SK-N-SH (cell line): ENCODE results near the gene ATP8A2. TPM values are rescaled to one million over a fixed set of nuclear protein-coding genes. Genes with fewer than 3 reads are reported as not detected.

Experiments used
- CTCF ChIA-PET: fragments of 300-600, 350-600 bp; formaldehyde crosslinking; extraction: SDS; loops from one replicate; lab custom pipeline; 2021; lab: Yijun Ruan, JAX
- POLR2A ChIA-PET: fragments of 350-600 bp; sonication (Branson Sonifier 250); formaldehyde crosslinking; extraction: SDS; loops from one replicate; lab custom pipeline; 2020; ENCODE audit warnings: antibody characterized with exemption, inconsistent platforms; lab: Yijun Ruan, JAX
- DNase-seq: peaks from one replicate; pipeline ENCODE4 v3.0.0; 2012
- H2AFZ ChIP-seq: fragments of 200-600 bp; sonication (generic); 2 replicates; pipeline ENCODE4 v1.8.1; 2016; ENCODE audit warnings: antibody characterized with exemption, mild to moderate bottlenecking, low read depth
- H3F3A ChIP-seq: fragments of 200-600 bp; sonication (generic); replicated peaks from 2 replicates; pipeline ENCODE3; 2016; ENCODE audit warnings: antibody characterized with exemption, mild to moderate bottlenecking; ENCODE audit not compliant: insufficient read depth
- H3K27ac ChIP-seq, 2 experiments: fragments of 200-500 bp in 1 of 2; fragments of 200-600 bp in 1 of 2; sonication (Bioruptor generic) in 1 of 2; sonication (generic), shearing (Covaris generic) in 1 of 2; 2 replicates each; pipeline versions ENCODE4 v1.5.1 to v1.6.1; 2014 to 2016; ENCODE audit warnings: low read depth in 2 of 2, inconsistent platforms in 1 of 2, low read length in 1 of 2, mild to moderate bottlenecking in 1 of 2, mixed read lengths in 1 of 2
- H3K27me3 ChIP-seq: fragments of 200-600 bp; sonication (generic), shearing (Covaris generic); 2 replicates; pipeline ENCODE4 v1.6.1; 2016; ENCODE audit warnings: mixed run types; ENCODE audit not compliant: insufficient read depth
- H3K36me3 ChIP-seq, 2 experiments: fragments of 200-500 bp in 1 of 2; fragments of 200-600 bp in 1 of 2; sonication (Bioruptor generic) in 1 of 2; sonication (generic) in 1 of 2; replicated peaks in 1 of 2; 2 replicates each; pipeline versions ENCODE3 to v1.5.1; 2014 to 2016; ENCODE audit warnings: low read length in 1 of 2, mild to moderate bottlenecking in 1 of 2; ENCODE audit not compliant: insufficient read depth in 2 of 2, control insufficient read depth in 1 of 2
- H3K4me1 ChIP-seq, 2 experiments: fragments of 200-500 bp in 1 of 2; fragments of 200-600 bp in 1 of 2; sonication (Bioruptor generic) in 1 of 2; sonication (generic), shearing (Covaris generic) in 1 of 2; 2 replicates each; pipeline versions ENCODE4 v1.5.1 to v1.6.1; 2014 to 2016; ENCODE audit warnings: low read depth in 1 of 2, low read length in 1 of 2, mixed run types in 1 of 2; ENCODE audit not compliant: insufficient read depth in 2 of 2, control insufficient read depth in 1 of 2
- H3K4me2 ChIP-seq: fragments of 200-600 bp; sonication (generic), shearing (Covaris generic); 2 replicates; pipeline ENCODE4 v1.6.1; 2017; ENCODE audit warnings: mixed run types
- H3K4me3 ChIP-seq, 2 experiments: fragments of 200-500 bp in 1 of 2; fragments of 200-600 bp in 1 of 2; sonication (Bioruptor generic) in 1 of 2; sonication (generic), shearing (Covaris generic) in 1 of 2; 2 replicates each; pipeline versions ENCODE4 v1.5.1 to v1.8.1; 2014 to 2016; ENCODE audit warnings: low read depth in 2 of 2, inconsistent platforms in 1 of 2, low read length in 1 of 2, mild to moderate bottlenecking in 1 of 2, mixed read lengths in 1 of 2, moderate library complexity in 1 of 2
- H3K79me2 ChIP-seq: fragments of 200-600 bp; sonication (generic); 2 replicates; pipeline ENCODE4 v1.8.1; 2017; ENCODE audit warnings: mild to moderate bottlenecking; ENCODE audit not compliant: insufficient read depth
- H3K9ac ChIP-seq: fragments of 200-600 bp; sonication (generic); 2 replicates; pipeline ENCODE4 v1.6.1; 2017; ENCODE audit warnings: mixed run types
- H3K9me2 ChIP-seq: fragments of 200-600 bp; sonication (generic); 2 replicates; pipeline ENCODE4 v1.6.1; 2017; ENCODE audit warnings: mixed run types
- H3K9me3 ChIP-seq: fragments of 200-600 bp; sonication (generic); 2 replicates; pipeline ENCODE4 v1.6.1; 2017; ENCODE audit warnings: mixed run types, mild to moderate bottlenecking, moderate library complexity
- H4K20me1 ChIP-seq: fragments of 200-600 bp; sonication (generic); 2 replicates; pipeline ENCODE4 v1.6.1; 2017; ENCODE audit warnings: mild to moderate bottlenecking, mixed run types; ENCODE audit not compliant: insufficient read depth
- JUND ChIP-seq: IDR thresholded peaks from 2 replicates; pipeline ENCODE4 v1.4.0; 2012
- MEF2A ChIP-seq: IDR thresholded peaks from 2 replicates; pipeline ENCODE4 v1.4.0; 2012; ENCODE audit warnings: low read depth, borderline replicate concordance
- MXI1 ChIP-seq: IDR thresholded peaks from 2 replicates; pipeline ENCODE4 v1.6.1; 2012; ENCODE audit warnings: mild to moderate bottlenecking, low read depth, low read length, improper control_type of control experiment
- POLR2AphosphoS5 ChIP-seq: IDR thresholded peaks from 2 replicates; pipeline ENCODE4 v1.6.1; 2012; ENCODE audit warnings: low read depth, low read length
- RAD21 ChIP-seq: IDR thresholded peaks from 2 replicates; pipeline ENCODE4 v1.6.1; 2012; ENCODE audit warnings: mild to moderate bottlenecking, low read length
- RCOR1 ChIP-seq: fragments of 150-350 bp; IDR thresholded peaks from 2 replicates; pipeline ENCODE4 v1.6.1; 2017; ENCODE audit warnings: antibody characterized with exemption, low read length
- SIN3A ChIP-seq: IDR thresholded peaks from 2 replicates; pipeline ENCODE4 v1.6.1; 2012; ENCODE audit warnings: low read depth, mild to moderate bottlenecking, low read length, moderate library complexity, borderline replicate concordance
- TAF1 ChIP-seq: IDR thresholded peaks from 2 replicates; pipeline ENCODE4 v1.6.1; 2012; ENCODE audit warnings: low read depth, mild to moderate bottlenecking, low read length, moderate library complexity, borderline replicate concordance
- TCF12 ChIP-seq: IDR thresholded peaks from 2 replicates; pipeline ENCODE4 v1.4.0; 2012
- WGBS: methylation state at CpG from one replicate; pipeline ENCODE4 v1.1.6; 2017; ENCODE audit warnings: low lambda C conversion rate; 5-methylcytosine and 5-hydroxymethylcytosine counted together
- polyA plus RNA-seq, 3 experiments: library from polyadenylated mRNA; depleted of rRNA; stranded (reverse); fragments of >200 nt; gene quantifications; 2 replicates each; pipeline ENCODE4 v1.2.3, GENCODE V29; 2012
- TF ChIP-seq, protein P1 (sequence below): IDR thresholded peaks from 2 replicates; pipeline ENCODE4; 2012
- TF ChIP-seq, protein P2 (sequence below): fragments of 200-600 bp; sonication (generic); IDR thresholded peaks from 2 replicates; pipeline ENCODE4 v1.6.1; 2017; ENCODE audit warnings: antibody characterized with exemption, mild to moderate bottlenecking, moderate library complexity
- TF ChIP-seq, protein P3 (sequence below): IDR thresholded peaks from 2 replicates; pipeline ENCODE4 v1.6.1; 2012; ENCODE audit warnings: mild to moderate bottlenecking, low read depth, low read length, moderate library complexity
- TF ChIP-seq, protein P4 (sequence below): IDR thresholded peaks from 2 replicates; pipeline ENCODE4 v1.4.0; 2012; ENCODE audit warnings: low read depth, borderline replicate concordance

Gene ATP8A2
- polyA plus RNA-seq, 1 of the 3 experiments (the other 2 are of a cell fraction), result 0.02 TPM

DNA sequence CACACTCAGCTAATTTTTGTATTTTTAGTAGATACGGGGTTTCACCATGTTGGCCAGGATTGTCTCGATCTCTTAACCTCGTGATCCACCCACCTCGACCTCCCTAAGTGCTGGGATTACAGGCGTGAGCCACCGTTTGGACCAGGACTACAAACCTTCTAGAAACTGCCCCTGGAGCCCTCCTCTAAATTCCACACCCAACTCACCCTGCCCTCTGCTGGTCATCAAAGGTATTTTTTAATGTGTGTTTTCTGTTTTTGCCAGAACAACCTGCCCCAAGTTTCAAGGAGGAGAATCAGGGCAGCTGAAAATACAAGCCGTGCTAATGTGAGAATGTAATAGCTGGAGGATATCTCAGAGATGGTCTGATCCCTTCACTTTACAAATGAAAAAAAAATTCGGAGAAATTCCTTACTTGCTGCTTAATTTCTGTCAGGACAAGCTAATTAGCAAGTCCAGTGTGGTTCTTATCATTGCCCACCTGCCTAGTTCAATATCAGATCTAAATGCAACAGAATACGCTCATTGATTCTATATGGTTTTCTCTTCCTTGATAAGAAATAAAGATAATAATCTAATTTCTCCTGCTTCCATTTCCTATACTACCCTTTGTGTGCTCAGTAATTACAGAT, 4.1 kb downstream of the ATP8A2 start (continued):
- no peak for TF ChIP-seq MXI1
- no peak for TF ChIP-seq JUND

DNA sequence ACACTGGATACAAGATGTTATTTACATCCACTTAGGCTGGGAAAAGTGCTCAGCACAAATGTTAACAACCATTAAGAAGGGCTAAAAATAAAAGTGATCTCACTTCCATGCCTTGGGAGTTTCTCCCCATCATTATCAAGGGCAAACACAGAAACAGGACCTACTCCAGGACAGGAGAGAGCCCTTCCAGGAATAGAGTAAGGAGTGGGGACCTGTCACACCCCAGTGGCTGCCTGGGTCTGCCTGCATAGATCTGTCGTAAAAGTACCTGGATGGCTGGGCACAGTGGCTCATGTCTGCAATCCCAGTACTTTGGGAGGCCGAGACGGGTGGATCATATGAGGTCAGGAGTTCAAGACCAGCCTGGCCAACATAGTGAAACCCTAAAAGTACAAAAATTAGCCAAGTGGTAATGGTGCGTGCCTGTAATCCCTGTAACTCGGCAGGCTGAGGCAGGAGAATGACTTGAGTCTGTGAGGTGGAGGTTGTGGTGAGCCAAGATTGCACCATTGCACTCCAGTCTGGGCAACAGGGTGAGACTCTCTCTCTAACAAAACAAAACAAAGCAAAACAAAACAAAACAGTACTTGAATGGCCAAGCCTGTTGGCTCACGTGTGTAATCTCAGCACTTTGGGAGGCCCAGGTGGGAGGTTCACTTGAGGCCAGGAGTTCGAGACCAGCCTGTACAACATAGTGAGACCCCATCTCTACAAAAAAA, 5.6 kb downstream of the ATP8A2 start:
- no peaks in the 10 kb centered on the region for H4K20me1 ChIP-seq
- DNase-seq, result no peak
- no peak overlapping the region for H3K9ac ChIP-seq
- H3K4me3 ChIP-seq, result no peak overlapping the region
- 47% methylated on average over 7 of the region's 7 CpGs for WGBS
- no peaks in the 10 kb centered on the region for H3F3A ChIP-seq
- H3K9me2 ChIP-seq, result no peaks in the 10 kb centered on the region
- CTCF ChIA-PET, result interaction anchor here (1.4 to 3.2 kb wide), 3 partner anchors 17 to 264 kb away, joined by 4 to 15 read pairs (median 5); no protein-coding TSS in a partner anchor
- no peaks in the 10 kb centered on the region for H3K79me2 ChIP-seq
- POLR2A ChIA-PET, result interaction anchor here (0.6 kb wide), 1 partner anchor 91 kb away, joined by 6 read pairs; no protein-coding TSS in a partner anchor
- H3K27ac ChIP-seq, result no peak overlapping the region
- H3K27me3 ChIP-seq, result peaks cover 25% of the 10 kb centered on the region
- TF ChIP-seq MEF2A (no peak), RAD21 (no peak), TAF1 (no peak), POLR2AphosphoS5 (no peak), TCF12 (no peak), SIN3A (no peak), JUND (no peak), RCOR1 (no peak)
- TF ChIP-seq, protein P1, sequence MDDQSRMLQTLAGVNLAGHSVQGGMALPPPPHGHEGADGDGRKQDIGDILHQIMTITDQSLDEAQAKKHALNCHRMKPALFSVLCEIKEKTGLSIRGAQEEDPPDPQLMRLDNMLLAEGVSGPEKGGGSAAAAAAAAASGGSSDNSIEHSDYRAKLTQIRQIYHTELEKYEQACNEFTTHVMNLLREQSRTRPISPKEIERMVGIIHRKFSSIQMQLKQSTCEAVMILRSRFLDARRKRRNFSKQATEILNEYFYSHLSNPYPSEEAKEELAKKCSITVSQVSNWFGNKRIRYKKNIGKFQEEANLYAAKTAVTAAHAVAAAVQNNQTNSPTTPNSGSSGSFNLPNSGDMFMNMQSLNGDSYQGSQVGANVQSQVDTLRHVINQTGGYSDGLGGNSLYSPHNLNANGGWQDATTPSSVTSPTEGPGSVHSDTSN, result no peak
- TF ChIP-seq, protein P2, sequence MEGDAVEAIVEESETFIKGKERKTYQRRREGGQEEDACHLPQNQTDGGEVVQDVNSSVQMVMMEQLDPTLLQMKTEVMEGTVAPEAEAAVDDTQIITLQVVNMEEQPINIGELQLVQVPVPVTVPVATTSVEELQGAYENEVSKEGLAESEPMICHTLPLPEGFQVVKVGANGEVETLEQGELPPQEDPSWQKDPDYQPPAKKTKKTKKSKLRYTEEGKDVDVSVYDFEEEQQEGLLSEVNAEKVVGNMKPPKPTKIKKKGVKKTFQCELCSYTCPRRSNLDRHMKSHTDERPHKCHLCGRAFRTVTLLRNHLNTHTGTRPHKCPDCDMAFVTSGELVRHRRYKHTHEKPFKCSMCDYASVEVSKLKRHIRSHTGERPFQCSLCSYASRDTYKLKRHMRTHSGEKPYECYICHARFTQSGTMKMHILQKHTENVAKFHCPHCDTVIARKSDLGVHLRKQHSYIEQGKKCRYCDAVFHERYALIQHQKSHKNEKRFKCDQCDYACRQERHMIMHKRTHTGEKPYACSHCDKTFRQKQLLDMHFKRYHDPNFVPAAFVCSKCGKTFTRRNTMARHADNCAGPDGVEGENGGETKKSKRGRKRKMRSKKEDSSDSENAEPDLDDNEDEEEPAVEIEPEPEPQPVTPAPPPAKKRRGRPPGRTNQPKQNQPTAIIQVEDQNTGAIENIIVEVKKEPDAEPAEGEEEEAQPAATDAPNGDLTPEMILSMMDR, result no peak
- TF ChIP-seq, protein P3, sequence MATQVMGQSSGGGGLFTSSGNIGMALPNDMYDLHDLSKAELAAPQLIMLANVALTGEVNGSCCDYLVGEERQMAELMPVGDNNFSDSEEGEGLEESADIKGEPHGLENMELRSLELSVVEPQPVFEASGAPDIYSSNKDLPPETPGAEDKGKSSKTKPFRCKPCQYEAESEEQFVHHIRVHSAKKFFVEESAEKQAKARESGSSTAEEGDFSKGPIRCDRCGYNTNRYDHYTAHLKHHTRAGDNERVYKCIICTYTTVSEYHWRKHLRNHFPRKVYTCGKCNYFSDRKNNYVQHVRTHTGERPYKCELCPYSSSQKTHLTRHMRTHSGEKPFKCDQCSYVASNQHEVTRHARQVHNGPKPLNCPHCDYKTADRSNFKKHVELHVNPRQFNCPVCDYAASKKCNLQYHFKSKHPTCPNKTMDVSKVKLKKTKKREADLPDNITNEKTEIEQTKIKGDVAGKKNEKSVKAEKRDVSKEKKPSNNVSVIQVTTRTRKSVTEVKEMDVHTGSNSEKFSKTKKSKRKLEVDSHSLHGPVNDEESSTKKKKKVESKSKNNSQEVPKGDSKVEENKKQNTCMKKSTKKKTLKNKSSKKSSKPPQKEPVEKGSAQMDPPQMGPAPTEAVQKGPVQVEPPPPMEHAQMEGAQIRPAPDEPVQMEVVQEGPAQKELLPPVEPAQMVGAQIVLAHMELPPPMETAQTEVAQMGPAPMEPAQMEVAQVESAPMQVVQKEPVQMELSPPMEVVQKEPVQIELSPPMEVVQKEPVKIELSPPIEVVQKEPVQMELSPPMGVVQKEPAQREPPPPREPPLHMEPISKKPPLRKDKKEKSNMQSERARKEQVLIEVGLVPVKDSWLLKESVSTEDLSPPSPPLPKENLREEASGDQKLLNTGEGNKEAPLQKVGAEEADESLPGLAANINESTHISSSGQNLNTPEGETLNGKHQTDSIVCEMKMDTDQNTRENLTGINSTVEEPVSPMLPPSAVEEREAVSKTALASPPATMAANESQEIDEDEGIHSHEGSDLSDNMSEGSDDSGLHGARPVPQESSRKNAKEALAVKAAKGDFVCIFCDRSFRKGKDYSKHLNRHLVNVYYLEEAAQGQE, result no peak
- TF ChIP-seq, protein P4, sequence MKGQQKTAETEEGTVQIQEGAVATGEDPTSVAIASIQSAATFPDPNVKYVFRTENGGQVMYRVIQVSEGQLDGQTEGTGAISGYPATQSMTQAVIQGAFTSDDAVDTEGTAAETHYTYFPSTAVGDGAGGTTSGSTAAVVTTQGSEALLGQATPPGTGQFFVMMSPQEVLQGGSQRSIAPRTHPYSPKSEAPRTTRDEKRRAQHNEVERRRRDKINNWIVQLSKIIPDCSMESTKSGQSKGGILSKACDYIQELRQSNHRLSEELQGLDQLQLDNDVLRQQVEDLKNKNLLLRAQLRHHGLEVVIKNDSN, result no peak
- H3K9me3 ChIP-seq, result no peaks in the 10 kb centered on the region
- H3K4me2 ChIP-seq, result no peak overlapping the region
- peaks cover 0 to 1% of the 10 kb centered on the region in 2 experiments; a peak in 1 of 4 replicates for H3K4me1 ChIP-seq
- no peak overlapping the region for H2AFZ ChIP-seq
- no peaks in the 10 kb centered on the region for H3K36me3 ChIP-seq
